Measurements from ENCODE around the gene LRRC74A.
"Not testable (repeated sequence)": the region's sequence is repeated elsewhere in the genome, so short reads cannot be mapped to it uniquely, and the experiment has no call there.

LRRC74A gene

DNA sequence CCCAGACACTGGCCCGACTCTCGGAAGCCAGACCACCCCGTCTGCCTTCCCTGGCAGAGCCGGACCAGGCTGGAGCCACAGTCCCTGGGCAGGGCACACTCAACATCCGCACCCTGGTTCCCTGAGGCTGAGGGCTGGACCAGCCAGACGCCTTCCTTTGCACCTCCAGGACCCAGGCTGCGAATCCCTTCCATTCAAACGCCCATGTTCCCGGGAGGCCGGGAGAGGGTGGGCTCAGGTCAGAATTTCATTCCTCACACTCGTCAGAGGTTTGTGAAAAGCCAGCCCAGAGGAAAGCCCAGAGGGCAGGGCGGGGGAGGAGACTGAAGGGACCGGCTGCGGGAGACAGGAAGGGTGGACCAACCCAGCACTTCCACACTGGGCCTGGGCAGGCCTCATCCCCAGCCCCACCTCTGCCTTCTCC lies 58.7 kb downstream of the LRRC74A start:
- DNase-seq (ENCODE audit: low read depth in 2 of 2): no peak

DNA sequence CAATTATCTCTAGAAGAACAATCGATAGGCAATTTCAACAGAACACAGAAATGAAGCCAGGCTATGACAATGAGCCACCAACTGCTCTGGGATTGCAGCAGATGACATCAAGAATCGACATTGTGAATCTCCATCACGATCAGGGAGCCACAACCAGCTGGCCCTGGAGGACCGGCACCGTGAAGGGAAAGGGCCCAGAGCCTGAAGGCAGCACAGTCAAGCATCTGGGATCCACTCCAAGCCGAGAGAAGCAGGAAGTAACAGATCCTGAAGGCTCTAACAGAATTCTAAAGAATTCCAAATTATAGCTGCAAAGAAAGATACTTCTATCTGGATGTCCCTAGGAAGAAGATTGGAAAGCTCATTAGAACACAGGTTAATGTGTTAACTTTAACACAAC lies 61.0 kb downstream of the LRRC74A start:
- no peak for DNase-seq (ENCODE audit: low read depth in 2 of 2)

DNA sequence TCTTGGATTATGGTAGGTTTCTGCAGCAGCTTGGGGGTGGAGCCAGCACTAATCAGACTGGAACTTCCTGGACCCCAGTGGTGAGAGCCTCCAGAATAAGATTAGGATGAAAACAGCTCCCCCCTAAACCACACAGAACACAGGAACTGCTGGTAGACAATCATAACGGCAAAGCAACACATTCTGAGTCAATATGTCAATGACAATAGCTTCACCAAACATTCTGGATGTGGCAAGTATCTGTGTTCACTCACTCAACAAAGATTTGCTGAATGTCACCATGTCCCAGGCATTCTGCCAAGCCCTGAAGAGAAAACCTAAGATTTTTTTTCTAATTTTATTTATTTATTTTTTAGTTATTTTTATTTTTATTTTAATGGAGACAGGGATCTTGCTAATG lies 65.2 kb downstream of the LRRC74A start:
- no peak for DNase-seq (ENCODE audit: low read depth in 2 of 2)

DNA sequence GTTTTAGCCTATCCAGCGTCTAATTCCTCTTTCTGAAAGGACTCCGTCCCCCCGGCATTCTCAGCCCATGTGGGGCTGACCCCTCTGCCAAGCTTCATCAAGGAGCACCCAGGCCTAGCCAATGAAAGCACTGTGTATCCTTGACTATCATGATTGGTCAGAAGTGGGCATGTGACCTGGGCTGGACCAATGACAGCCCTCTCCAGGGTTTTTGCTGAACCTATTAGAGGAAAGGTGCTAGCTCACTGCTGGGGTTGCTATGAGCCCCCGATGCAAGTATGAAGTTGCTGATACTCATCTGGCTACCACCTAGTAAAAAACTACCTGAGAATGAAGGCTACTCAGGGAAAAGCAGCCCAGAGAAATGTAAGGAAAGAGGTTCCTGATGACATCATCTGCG lies 68.1 kb downstream of the LRRC74A start:
- no peak for DNase-seq (ENCODE audit: low read depth in 2 of 2)

DNA sequence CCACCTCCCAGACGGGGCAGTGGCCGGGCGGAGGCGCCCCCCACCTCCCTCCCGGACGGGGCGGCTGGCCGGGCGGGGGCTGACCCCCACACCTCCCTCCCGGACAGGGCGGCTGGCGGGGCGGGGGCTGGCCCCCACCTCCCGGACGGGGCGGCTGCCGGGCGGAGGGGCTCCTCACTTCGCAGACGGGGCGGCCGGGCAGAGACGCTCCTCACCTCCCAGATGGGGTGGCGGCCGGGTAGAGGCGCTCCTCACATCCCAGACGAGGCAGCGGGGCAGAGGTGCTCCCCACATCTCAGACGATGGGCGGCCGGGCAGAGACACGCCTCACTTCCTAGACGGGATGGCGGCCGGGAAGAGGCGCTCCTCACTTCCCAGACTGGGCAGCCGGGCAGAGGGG lies 71.8 kb downstream of the LRRC74A start:
- DNase-seq (ENCODE audit: low read depth in 2 of 2): not testable (repeated sequence)

DNA sequence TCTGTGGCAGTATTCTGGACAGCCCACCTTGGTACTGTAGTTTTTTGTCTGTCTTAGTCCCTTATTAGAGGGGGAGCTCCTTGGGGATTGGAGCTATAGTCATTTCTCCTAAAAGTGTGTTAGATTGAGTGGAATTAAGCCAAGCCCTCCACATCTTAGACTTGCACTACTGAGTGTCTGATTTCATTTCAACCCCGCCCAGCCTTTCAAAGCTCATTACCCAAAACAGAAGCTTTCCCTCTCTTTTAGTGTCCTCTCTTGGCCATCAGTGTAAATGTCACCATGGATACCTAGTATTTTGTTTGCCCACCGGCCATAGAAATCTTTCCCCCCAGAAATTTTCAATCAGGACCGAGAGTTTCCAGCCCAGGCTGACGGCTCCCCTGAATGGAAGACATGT lies 74.5 kb downstream of the LRRC74A start:
- no peak for DNase-seq (ENCODE audit: low read depth in 2 of 2)

DNA sequence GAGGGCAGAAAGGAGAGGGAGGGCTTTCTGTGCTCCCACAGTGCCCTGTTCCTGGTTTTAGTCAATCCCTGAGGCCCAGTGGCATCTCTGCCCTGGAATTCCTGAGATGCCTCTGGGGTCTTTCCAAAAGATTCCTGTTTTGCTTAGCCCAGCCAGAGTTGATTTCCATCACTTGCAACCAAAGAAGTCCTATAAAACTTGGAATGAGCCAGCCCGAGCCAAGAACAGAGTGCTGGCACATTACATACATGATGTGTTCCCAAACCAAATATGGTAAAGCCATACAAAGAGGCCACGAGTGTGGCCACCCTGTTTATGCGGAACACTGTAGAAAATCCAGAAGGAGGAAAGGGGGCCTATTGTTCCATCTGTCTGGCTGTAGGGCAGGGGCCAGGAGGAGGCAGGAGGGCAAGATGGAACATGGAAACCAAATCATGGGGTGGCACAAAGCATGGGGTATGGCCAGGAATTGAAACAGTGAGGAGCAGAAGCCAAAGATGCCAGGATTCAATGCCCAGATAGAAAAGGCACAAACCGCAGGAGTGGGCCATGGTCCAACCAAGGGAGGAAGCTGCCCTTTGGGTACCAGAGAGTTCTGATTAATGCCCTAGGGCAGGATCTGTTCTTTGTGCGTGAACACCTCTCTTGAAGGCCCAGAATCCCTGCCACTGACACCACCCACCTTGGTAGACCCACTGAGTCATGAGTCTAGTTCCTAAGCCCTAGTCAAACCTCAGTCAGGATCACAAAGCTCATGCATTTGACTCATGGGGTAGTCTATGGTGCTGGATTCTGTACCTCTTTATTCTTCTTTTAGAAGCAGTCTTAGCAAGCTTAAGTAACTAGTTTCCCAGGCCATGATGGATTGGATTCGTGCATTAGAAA lies 75.2 kb downstream of the LRRC74A start:
- no peak for DNase-seq (ENCODE audit: low read depth in 2 of 2)

DNA sequence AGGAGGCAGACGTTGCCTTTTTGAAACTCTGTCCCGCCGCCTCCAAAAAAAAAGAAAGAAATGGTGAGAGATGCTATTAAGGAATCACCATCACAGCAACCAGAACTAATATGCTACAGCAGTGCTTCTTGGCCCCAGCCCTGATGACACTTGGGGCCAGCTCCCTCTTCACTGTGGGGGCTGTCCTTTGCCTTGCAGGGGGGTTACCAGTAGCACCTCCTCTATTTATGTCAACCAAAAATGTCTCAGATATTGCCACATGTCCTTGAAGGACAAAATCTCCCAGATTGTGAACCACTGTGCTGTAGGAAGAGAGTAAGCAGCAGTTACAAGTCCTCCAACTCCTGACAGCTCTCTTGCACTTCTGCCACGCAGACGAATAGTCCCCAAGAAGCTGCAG lies 76.4 kb downstream of the LRRC74A start:
- DNase-seq (ENCODE audit: low read depth in 2 of 2): no peak

DNA sequence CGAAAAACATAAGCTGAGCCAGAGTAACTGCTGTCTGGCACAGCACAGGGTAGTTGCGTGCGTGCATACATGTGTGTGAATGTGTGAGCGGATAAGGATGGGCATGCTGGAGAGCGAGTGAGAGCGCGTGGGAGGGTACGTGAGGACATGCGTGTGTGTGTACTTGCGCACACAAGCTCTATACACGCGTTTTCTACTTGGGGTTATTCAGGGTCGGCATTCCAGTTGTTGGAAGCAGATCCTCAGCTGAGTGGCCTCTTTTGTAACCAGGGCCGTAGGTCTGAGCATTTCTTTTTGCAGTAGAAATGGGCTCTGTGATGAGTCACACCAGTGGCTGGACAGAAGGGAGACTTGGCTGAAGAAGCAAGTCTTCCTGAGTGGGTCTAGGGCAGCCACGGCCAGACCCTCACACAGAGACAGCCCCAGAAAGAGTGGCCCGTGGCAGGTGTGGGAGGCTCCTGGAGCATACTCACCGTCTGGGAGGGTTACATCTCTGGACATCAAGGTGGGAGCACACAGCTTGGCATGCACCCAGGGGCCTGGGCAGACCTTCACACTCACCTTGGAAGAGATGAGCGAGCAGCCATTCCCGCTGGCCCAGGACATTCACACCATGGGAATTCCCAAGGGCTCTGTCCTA lies 78.0 kb downstream of the LRRC74A start:
- no peak for DNase-seq (ENCODE audit: low read depth in 2 of 2)

DNA sequence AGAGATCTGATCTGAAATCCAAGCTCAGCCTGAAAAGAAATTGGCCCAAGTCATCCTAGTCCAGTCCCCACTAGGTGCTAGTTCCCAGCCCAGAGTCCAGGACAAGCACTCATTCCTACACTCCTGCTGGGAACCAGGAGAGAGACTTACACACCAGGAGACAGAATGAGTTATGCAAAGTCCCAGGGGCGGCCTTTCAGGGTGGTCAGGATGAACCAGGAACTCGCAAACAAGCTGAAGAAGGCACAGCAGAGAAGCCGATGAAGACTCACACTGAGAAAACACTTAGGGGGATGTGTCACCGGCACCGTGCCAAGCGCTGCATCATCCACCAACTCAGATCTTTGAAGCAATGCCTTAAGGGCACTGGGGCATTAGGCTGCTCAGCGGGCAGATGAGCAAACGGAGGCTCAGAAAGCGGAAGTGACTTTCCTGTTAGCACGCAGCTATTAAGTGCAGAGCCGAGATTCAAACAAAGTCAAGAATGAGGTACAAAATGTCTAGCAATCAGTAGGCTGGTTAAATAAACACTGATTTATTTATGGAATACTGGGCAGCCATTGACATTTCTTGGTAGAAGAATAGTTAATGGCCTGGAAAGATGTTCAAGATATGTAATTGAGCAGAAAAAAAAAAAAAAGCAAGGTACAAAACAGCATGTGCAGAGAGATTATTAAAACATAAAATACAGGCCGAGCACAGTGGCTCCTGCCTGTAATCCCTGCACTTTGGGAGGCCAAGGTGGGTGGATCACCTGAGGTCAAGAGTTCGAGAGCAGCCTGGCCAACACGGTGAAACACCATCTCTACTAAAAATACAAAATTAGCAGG lies 78.7 kb downstream of the LRRC74A start:
- DNase-seq (ENCODE audit: low read depth in 2 of 2): peak; percentile 51 to 72

DNA sequence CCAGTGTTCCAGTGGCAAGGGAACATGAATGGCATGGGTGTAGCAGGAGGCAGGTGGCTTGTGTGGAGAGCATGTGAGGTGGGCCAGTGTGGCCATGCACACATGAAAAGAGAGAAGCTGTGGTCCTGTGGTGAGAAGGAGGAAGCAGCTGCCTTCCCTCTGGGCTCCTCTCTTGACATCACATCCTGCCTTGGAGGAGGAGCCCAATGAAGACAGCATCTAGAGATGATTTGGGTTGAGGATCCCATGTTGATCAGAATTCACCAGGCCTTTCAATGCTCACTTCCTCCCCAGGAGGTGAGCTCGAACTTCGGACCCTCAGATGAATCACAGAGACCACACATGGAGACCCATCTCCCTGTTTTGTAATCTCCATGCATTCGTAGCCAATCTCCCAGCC lies 82.6 kb downstream of the LRRC74A start:
- DNase-seq (ENCODE audit: low read depth in 2 of 2): no peak

DNA sequence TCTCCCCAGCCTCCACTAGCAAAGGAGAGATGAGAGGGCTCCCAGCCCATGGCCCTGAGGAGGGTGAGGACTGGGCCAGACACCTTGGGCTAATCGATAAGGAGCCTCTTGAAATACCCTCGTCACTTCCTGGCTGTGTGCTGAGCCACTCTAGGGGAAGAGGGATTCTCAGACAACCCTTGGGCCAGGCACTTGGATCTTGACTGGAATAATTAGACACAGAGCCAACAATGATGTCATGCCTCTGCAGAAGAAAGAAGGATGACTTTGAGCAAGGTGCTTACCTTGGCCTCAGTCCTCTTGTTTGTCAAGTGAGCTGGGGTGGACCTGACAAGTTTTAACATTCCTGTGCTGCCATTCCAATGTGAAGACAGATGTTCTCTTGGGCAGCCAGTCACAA lies 83.1 kb downstream of the LRRC74A start:
- no peak for DNase-seq (ENCODE audit: low read depth in 2 of 2)

DNA sequence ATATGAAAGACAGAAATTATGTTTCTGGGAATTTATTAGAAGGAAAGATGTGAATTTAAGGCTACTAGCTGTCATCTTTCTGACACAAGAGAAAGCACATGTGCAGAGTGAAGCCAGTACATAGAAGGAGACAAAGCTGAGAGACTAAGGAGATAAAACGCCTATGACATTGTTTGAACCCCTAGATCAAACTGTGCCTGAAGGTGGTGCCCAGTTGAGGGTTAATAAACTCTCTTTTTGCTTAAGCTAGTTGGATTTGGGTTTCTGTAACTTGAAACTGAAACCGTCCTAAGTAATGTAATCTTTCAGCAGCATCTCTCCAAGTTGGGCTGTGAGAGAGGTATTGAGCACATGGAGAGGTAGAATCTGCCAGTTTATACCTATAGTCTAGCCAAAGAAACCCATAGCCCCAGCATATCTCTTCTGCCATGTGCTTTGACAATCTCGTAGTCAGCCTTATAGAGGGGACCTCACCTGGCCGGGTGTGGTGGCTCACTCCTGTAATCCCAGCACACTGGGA lies 84.2 kb downstream of the LRRC74A start:
- DNase-seq (ENCODE audit: low read depth in 2 of 2): no peak

DNA sequence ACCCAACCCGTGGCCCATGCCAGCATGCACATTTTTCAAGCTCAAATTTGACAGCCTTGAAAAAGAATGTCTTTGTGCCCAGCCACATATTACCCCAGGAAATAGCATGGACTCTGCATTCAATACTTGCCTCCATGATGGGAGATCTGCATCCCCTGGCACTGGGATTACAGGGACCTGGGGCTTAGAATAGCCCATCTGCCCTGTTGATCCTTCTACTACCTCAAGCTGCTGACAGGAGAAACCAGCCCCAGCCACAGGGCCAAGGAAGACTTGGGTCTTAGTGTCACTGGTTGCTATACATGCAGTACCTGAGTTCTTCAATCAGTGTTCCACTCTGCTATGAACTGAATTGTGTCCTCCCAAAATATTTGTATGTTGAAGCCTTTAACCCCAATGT lies 85.3 kb downstream of the LRRC74A start:
- no peak for DNase-seq (ENCODE audit: low read depth in 2 of 2)

DNA sequence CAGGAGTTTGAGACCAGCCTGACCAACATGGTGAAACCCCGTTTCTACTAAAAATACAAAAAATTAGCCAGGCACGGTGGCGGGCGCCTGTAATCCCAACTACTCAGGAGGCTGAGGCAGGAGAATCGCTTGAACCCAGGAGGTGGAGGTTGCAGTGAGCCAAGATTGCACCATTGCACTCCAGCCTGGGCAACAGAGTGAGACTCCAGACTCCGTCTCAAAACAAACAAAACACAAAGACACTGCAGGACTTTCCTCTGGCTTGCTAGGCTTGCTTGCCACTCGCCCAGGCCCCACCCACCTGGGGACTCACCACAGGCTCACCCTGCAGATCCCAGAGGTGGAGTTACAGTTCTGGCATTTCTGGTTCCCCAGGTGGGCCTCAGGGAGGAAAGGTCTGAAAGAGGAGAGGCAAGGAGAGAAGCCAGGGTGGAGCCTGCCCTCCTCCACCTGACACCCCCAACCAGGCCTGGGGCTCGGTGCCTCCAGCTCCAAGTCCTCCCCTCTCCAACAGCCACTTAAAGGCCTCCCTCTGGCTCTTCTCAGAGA lies 88.4 kb downstream of the LRRC74A start:
- not testable (repeated sequence) for DNase-seq (ENCODE audit: low read depth in 2 of 2)

DNA sequence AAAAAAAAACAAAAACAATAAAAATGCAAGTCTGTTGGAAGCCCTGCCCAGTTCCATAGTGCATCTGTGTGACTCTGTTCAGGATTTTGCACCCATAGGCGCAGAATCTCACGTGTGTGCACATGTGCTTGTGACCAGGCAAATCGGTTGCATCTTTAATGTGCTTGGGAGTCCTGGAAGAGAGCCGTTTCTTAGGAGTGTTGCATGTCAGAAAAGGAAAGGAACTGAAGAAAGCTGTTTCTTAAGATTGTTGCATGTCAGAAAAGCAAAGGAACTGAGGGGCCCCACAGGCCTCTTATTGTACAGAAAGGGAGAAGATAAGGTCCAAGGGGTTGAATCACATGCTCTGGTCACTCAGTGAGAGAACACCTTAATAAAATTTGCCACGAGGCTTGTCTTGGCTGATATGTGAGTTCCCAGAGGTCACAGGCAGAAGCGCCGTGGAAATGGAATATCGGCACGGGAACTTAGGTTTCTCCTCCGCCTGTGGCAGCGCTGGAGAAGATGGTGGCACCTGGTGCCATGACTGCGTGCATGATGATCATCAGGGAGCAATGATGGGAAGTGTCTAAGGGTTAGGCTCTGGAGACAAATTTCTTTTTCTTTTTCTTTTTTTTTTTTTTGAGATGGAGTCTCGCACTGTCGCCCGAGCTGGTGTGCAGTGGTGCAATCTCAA lies 90.0 kb downstream of the LRRC74A start:
- DNase-seq (ENCODE audit: low read depth in 2 of 2): no peak

DNA sequence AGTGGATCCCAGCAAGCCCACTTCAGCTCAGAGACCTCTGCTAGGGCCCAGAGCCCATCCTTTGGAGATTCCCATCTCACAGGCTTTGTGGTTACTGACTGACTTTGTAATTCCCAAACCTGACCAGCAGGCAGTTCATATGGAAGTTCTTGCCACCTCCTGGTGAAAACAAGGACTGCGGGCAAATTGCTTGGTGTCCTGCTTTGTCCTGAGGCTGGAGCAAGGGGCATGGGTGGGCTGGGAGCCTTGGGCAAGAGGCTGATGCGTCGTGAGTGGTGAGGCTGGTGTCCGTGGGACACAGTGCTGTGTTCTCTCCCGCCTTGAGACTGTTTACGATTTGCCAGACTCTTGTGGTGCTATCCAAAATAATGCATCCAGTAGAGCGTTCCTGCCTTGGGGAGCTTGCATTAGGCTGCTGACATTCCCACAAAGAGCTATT lies 91.0 kb downstream of the LRRC74A start:
- no peak for DNase-seq (ENCODE audit: low read depth in 2 of 2)

DNA sequence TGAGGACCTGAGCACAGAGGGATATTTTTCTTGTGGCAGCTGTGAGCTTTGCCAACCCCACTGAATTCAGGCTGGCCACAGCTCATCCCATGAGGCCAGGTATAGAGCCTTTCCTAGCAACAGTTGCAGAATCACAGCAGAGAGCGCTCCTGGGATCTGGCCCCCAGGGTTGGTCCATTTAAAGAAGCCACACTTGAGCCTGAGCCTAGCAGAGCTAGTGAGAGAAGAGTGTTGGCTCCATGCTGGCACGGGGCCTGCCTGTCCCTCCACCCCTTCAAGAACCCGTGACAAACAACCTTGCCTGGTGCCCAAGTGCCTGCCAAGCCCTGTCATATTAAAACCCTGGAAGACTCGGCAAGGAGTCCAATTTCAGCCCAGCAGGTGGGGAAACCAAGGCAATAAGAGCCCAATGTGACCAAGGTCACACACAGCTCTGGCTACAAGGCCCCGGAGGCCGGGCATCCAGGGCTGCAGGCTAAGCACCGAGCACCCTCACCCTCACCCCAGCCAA lies 91.6 kb downstream of the LRRC74A start:
- no peak for DNase-seq (ENCODE audit: low read depth in 2 of 2)

DNA sequence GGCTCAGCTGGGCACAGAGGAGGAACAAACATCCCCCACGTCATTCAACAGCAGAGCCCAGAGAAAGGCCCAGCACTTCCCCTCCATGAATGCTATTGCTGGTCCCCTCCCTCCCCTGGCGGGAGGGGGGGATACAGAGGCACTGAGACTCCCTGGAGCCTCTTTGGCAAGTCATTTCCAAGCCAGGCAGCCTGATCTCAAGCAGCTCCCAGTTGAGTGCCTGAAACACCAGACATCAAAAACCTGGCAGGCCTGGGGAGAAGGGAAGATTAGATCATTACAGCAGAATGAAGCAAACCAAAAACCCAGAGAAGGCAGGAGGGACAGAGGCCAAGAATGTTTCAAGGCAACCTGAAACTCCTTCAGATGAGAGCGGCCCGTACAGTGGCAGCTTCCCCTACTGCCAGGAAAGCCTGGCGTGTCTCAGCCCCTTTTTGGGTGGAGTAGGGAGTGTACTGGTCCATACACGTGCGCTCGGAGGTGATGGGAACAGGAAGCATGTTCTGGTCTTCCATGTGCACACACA lies 92.1 kb downstream of the LRRC74A start:
- no peak for DNase-seq (ENCODE audit: low read depth in 2 of 2)

DNA sequence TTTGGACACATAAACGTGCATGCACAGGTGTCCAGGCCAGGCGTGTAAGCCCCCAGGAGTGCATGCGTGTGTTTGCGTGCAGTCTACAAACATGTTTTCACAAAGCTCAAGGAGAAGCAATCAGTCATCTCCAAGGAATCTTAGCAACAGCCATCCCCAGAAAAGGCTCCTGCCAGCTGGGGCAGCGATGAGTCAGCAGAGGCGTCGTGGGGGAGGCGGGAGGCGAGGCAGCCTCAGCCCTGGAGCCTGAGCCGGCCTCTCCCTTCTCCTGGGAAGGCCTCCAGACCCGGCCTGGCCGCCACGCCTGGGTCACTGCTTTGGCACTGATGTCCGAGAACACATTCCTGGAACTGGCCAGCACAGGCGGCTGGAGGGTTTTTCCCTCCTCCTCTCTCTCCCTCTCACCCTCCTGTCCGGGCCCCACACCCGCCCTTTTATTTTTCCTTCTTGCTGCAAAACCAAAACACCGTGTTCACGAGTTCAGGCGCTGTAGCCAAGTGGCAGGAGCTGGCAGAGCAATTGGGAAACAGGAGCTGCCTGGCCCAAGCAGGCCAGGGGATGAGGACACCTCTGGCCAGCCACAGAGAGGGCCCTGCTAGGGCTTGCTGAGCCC lies 92.7 kb downstream of the LRRC74A start:
- DNase-seq (ENCODE audit: low read depth in 2 of 2): no peak
